ENCODE results near the gene ALS2CL.

GRCh38 chr3:46675843-46676567 lies 17.5 kb downstream of the ALS2CL start:
- TF ChIP-seq EZH2 (IDR thresholded peaks at IDR 0.05; ENCODE audit: borderline replicate concordance) = no peak
- TF ChIP-seq, protein P1, sequence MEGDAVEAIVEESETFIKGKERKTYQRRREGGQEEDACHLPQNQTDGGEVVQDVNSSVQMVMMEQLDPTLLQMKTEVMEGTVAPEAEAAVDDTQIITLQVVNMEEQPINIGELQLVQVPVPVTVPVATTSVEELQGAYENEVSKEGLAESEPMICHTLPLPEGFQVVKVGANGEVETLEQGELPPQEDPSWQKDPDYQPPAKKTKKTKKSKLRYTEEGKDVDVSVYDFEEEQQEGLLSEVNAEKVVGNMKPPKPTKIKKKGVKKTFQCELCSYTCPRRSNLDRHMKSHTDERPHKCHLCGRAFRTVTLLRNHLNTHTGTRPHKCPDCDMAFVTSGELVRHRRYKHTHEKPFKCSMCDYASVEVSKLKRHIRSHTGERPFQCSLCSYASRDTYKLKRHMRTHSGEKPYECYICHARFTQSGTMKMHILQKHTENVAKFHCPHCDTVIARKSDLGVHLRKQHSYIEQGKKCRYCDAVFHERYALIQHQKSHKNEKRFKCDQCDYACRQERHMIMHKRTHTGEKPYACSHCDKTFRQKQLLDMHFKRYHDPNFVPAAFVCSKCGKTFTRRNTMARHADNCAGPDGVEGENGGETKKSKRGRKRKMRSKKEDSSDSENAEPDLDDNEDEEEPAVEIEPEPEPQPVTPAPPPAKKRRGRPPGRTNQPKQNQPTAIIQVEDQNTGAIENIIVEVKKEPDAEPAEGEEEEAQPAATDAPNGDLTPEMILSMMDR (IDR thresholded peaks at IDR 0.05; ENCODE audit: poor library complexity) = no peak
- TF ChIP-seq EZH2phosphoT487 (IDR thresholded peaks at IDR 0.05; ENCODE audit: low read depth, severe bottlenecking, unreplicated experiment) = no peak

Measured in hepatocyte (in vitro differentiated cells).